Loucy (cell line): ENCODE measurements around the gene SERGEF.

Experiments
- H2AFZ ChIP-seq: fragments of 200-600 bp; sonication (generic); 2 replicates; pipeline ENCODE4 v1.6.0; 2016; ENCODE audit warnings: antibody characterized with exemption, mild to moderate bottlenecking, low read length, moderate library complexity
- H3F3A ChIP-seq: fragments of 200-600 bp; 2 replicates; pipeline ENCODE4 v1.6.0; 2016; ENCODE audit warnings: antibody characterized with exemption, low read depth, mild to moderate bottlenecking
- H3K27me3 ChIP-seq: fragments of 200-600 bp; sonication (generic); 2 replicates; pipeline ENCODE4 v1.6.1; 2014; ENCODE audit warnings: low read length, mild to moderate bottlenecking; ENCODE audit not compliant: insufficient read depth, poor library complexity, severe bottlenecking
- H3K36me3 ChIP-seq: fragments of 200-600 bp; sonication (generic); 2 replicates; pipeline ENCODE4 v1.6.1; 2016; ENCODE audit warnings: low read length; ENCODE audit not compliant: insufficient read depth
- H3K4me1 ChIP-seq: fragments of 200-600 bp; sonication (generic); 2 replicates; pipeline ENCODE4 v1.5.1; 2014; ENCODE audit warnings: low read length, mild to moderate bottlenecking; ENCODE audit not compliant: insufficient read depth, poor library complexity, severe bottlenecking
- H3K4me2 ChIP-seq: fragments of 200-600 bp; sonication (generic); 2 replicates; pipeline ENCODE4 v1.6.0; 2014; ENCODE audit warnings: antibody characterized with exemption, low read length, low read depth, mild to moderate bottlenecking; ENCODE audit not compliant: poor library complexity, severe bottlenecking
- H3K4me3 ChIP-seq: fragments of 200-600 bp; sonication (generic); 2 replicates; pipeline ENCODE4 v1.5.1; 2014; ENCODE audit warnings: low read length, mild to moderate bottlenecking, mixed read lengths; ENCODE audit not compliant: poor library complexity, severe bottlenecking
- H3K79me2 ChIP-seq: fragments of 200-600 bp; sonication (generic); 2 replicates; pipeline ENCODE4 v1.6.1; 2014; ENCODE audit warnings: low read length; ENCODE audit not compliant: insufficient read depth
- H3K9ac ChIP-seq: fragments of 200-600 bp; sonication (generic); 2 replicates; pipeline ENCODE4 v1.6.0; 2014; ENCODE audit warnings: mild to moderate bottlenecking, low read depth, low read length, moderate library complexity; ENCODE audit not compliant: poor library complexity, severe bottlenecking
- H3K9me2 ChIP-seq: fragments of 200-600 bp; sonication (generic); replicated peaks from 2 replicates; pipeline ENCODE4 v1.6.1; 2016; ENCODE audit warnings: low read depth, low read length, mixed read lengths
- H3K9me3 ChIP-seq: fragments of 200-600 bp; sonication (generic); 2 replicates; pipeline ENCODE4 v1.6.1; 2014; ENCODE audit warnings: mild to moderate bottlenecking, antibody characterized with exemption, low read length, low read depth; ENCODE audit not compliant: insufficient read depth
- H4K20me1 ChIP-seq: fragments of 200-600 bp; sonication (generic); 2 replicates; pipeline ENCODE4 v1.6.0; 2014; ENCODE audit warnings: antibody characterized with exemption, low read length, mild to moderate bottlenecking; ENCODE audit not compliant: insufficient read depth, poor library complexity, severe bottlenecking
- CTCF ChIP-seq: fragments of 200-600 bp; sonication (generic); conservative IDR thresholded peaks from 2 replicates; pipeline ENCODE4 v1.5.1; 2014; ENCODE audit warnings: mild to moderate bottlenecking, antibody characterized with exemption, low read length
- EZH2phosphoT487 ChIP-seq: fragments of 200-600 bp; IDR thresholded peaks from 2 replicates; pipeline ENCODE4 v1.6.1; 2018; ENCODE audit warnings: antibody characterized with exemption, mild to moderate bottlenecking, moderate library complexity, borderline replicate concordance

The SERGEF gene

DNA sequence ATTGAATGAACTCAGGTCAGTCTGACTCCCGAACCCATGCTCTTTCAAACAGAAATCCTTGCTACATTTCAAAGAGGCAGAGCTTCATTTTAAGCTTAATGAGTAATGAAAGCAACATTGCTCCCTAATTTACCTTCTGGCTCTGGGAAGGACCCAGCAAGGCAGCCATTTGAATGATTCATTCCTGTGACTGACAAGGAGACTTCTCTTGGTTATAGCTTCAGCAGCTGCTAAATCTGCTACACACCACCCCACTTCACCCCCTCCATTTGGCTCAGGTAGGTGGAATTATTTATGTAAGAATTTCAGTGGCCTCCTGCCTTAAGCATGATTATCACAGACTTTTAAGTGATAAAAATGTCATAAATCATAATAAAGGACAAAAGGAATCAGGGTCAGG lies 160.6 kb downstream of the SERGEF start:
- no peaks in the 10 kb centered on the region for H3K36me3 ChIP-seq
- H4K20me1 ChIP-seq, result no peaks in the 10 kb centered on the region
- H3K9me3 ChIP-seq, result no peaks in the 10 kb centered on the region
- H3K4me3 ChIP-seq, result no peak overlapping the region
- H2AFZ ChIP-seq, result no peak overlapping the region
- no peaks in the 10 kb centered on the region for H3K27me3 ChIP-seq
- H3K4me2 ChIP-seq, result no peak overlapping the region
- no peaks in the 10 kb centered on the region for H3F3A ChIP-seq
- H3K9ac ChIP-seq, result no peak overlapping the region
- H3K79me2 ChIP-seq, result no peaks in the 10 kb centered on the region
- H3K9me2 ChIP-seq, result no peaks in the 10 kb centered on the region
- peaks cover 13% of the 10 kb centered on the region for H3K4me1 ChIP-seq
- TF ChIP-seq CTCF (no peak), EZH2phosphoT487 (no peak)

- Histone ChIP-seq H3K27me3 (no peaks in the 10 kb centered on the region), H3K4me2 (no peak overlapping the region), H4K20me1 (no peaks in the 10 kb centered on the region), H3F3A (no peaks in the 10 kb centered on the region), H3K9me2 (no peaks in the 10 kb centered on the region), H3K9ac (no peak overlapping the region), H2AFZ (no peak overlapping the region), H3K36me3 (no peaks in the 10 kb centered on the region), H3K4me3 (no peak overlapping the region), H3K4me1 (peaks cover 12% of the 10 kb centered on the region), H3K79me2 (no peaks in the 10 kb centered on the region), H3K9me3 (no peaks in the 10 kb centered on the region)
- TF ChIP-seq CTCF (no peak), EZH2phosphoT487 (no peak)
Observed at GRCh38 chr11:17851697-17852096, 161.2 kb downstream of the SERGEF start.

DNA sequence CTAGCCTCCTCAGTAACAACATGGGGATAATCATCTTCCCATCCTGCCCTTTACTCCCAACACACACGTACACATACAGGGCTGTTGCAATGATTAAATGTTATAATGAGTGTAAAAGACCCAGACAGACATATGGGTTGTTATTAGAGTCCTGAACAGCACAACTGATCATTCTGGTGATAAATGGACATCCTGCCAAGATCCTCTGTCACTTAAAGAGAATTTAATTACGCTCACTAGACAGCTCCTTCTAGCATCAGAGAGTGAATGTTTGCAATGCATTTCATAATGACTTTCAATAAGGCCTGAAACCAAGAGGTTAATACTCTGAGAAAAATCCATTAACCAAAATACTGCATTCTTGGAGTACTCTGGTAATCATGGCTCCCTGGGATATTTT lies 162.5 kb downstream of the SERGEF start:
- no peaks in the 10 kb centered on the region for H3K36me3 ChIP-seq
- no peak overlapping the region for H2AFZ ChIP-seq
- no peak for TF ChIP-seq CTCF
- TF ChIP-seq EZH2phosphoT487, result no peak
- no peaks in the 10 kb centered on the region for H3K27me3 ChIP-seq
- H3K4me3 ChIP-seq, result no peak overlapping the region
- H3K4me2 ChIP-seq, result no peak overlapping the region
- H3K79me2 ChIP-seq, result no peaks in the 10 kb centered on the region
- no peaks in the 10 kb centered on the region for H3K4me1 ChIP-seq
- H4K20me1 ChIP-seq, result no peaks in the 10 kb centered on the region
- no peaks in the 10 kb centered on the region for H3F3A ChIP-seq
- no peaks in the 10 kb centered on the region for H3K9me2 ChIP-seq
- no peak overlapping the region for H3K9ac ChIP-seq
- H3K9me3 ChIP-seq, result no peaks in the 10 kb centered on the region
